ENCODE data around the gene MAGEB6. TPM values are rescaled to one million over a fixed set of nuclear protein-coding genes. Genes with fewer than 3 reads are reported as not detected.

Gene MAGEB6
- total and polyA plus RNA-seq, 10 of the 15 experiments (the other 5 are each of a cell fraction or from before 2014, with no cell fraction given) = 0.05 TPM; not detected in 9

- ChIA-PET CTCF (no interaction called here), SMC1A (ENCODE audit: uncharacterized antibody, unreplicated experiment) (no interaction called here), RAD21 (ENCODE audit: unreplicated experiment) (no interaction called here), POLR2A (no interaction called here)
- no peak for TF ChIP-seq ZSCAN29 (IDR thresholded peaks at IDR 0.05)
- TF ChIP-seq CBX5 (IDR thresholded peaks at IDR 0.05; ENCODE audit: low read depth) = no peak
- no peak for TF ChIP-seq ZNF217 (IDR thresholded peaks at IDR 0.05)
- TF ChIP-seq ZNF384 (IDR thresholded peaks at IDR 0.05; ENCODE audit: borderline replicate concordance, low read depth, low read length) = no peak
- no peak for TF ChIP-seq RCOR1 (conservative IDR thresholded peaks at IDR 0.05; ENCODE audit: low read depth, low read length)
- no peak for TF ChIP-seq ATF2 (IDR thresholded peaks at IDR 0.05; ENCODE audit: low read length)
- TF ChIP-seq HDAC6 (IDR thresholded peaks at IDR 0.05; ENCODE audit: unreplicated experiment) = no peak
- TF ChIP-seq USF1 (IDR thresholded peaks at IDR 0.05; ENCODE audit: borderline replicate concordance, extremely low read length, insufficient read depth, low read depth, low read length) = no peak
- no peak for TF ChIP-seq EGR1 (IDR thresholded peaks at IDR 0.05; ENCODE audit: borderline replicate concordance in 1 of 2, low read depth in 2 of 2, low read length in 2 of 2)
- TF ChIP-seq BACH1 (IDR thresholded peaks at IDR 0.05; ENCODE audit: borderline replicate concordance) = no peak
- TF ChIP-seq NFYA (IDR thresholded peaks at IDR 0.05; ENCODE audit: borderline replicate concordance, low read depth, low read length) = no peak
- no peak for TF ChIP-seq BCL3 (IDR thresholded peaks at IDR 0.05; ENCODE audit: borderline replicate concordance, insufficient read depth, low read depth, low read length, poor library complexity, severe bottlenecking)
- TF ChIP-seq YY1 (IDR thresholded peaks at IDR 0.05; ENCODE audit: low read depth, low read length) = no peak
- Histone ChIP-seq H3K27me3 (replicated peaks in 1 of 2; ENCODE audit: control insufficient read depth in 2 of 2, insufficient read depth in 2 of 2, low read length in 1 of 2) (no peaks in the 10 kb centered on the region), H3K4me1 (ENCODE audit: control insufficient read depth, insufficient read depth, low read length) (no peaks in the 10 kb centered on the region), H3K79me2 (ENCODE audit: control insufficient read depth, insufficient read depth, low read length) (no peaks in the 10 kb centered on the region), H3K4me2 (ENCODE audit: control insufficient read depth, insufficient read depth) (no peak overlapping the region), H4K20me1 (ENCODE audit: control insufficient read depth, insufficient read depth) (no peaks in the 10 kb centered on the region), H2AFZ (ENCODE audit: control insufficient read depth, low read depth, low read length) (no peak overlapping the region), H3K36me3 (ENCODE audit: control insufficient read depth in 2 of 2, insufficient read depth in 2 of 2, low read length in 1 of 2) (no peaks in the 10 kb centered on the region), H3K9ac (ENCODE audit: control insufficient read depth, insufficient read depth, low read length) (no peak overlapping the region), H3K27ac (ENCODE audit: control insufficient read depth, insufficient read depth) (no peak overlapping the region), H3K9me3 (replicated peaks; ENCODE audit: control insufficient read depth, insufficient read depth, low read length) (no peaks in the 10 kb centered on the region), H3K4me3 (no peak overlapping the region)
- WGBS (ENCODE audit: insufficient coverage, insufficient replicate concordance, low lambda C conversion rate, missing lambda C conversion rate) = 0% methylated on average over 3 of the region's 3 CpGs
- ATAC-seq (no peak), DNase-seq (ENCODE audit: low read depth, low spot score) (no peak), FAIRE-seq (no peak)
- in situ Hi-C loops (cut with MboI) = no loop called here
- no TSS peak for BruUV-seq (replicated peaks)
- intact Hi-C loops (cut with micrococcal nuclease; ENCODE audit: unreplicated experiment) = no loop called here
Measured at GRCh38 chrX:26208012-26208411, 15.8 kb downstream of the MAGEB6 start.
